Fibroblast of the aortic adventitia (primary cell): ENCODE results near the gene MPV17. TPM values are rescaled to one million over a fixed set of nuclear protein-coding genes. Genes with fewer than 3 reads are reported as not detected.

ENCODE experiments used
- DNase-seq: peaks from one replicate; pipeline ENCODE4 v3.0.0-alpha.2; 2010; ENCODE audit warnings: low read depth
- H3K4me3 ChIP-seq: 2 replicates; pipeline ENCODE4 v1.5.1; 2011; ENCODE audit warnings: low read depth, mild to moderate bottlenecking, control low read depth, low read length, moderate library complexity
- CTCF ChIP-seq: IDR thresholded peaks from 2 replicates; pipeline ENCODE4 v1.5.1; 2011; ENCODE audit warnings: mild to moderate bottlenecking, low read length, control low read depth, inconsistent platforms; ENCODE audit not compliant: insufficient read depth
- total RNA-seq: library from RNA; depleted of rRNA; stranded (reverse); fragments of >200 nt; gene quantifications from 2 replicates; pipeline ENCODE4 v1.2.3, GENCODE V29; 2012; ENCODE audit warnings: low replicate concordance

Gene MPV17
- total RNA-seq, 1 donor = 92.8 TPM

- TF ChIP-seq CTCF = no peak
- DNase-seq = no peak
- H3K4me3 ChIP-seq = no peak overlapping the region
Observed at GRCh38 chr2:27298391-27299080, 24.4 kb downstream of the MPV17 start.

GRCh38 chr2:27297195-27297594 lies 25.7 kb downstream of the MPV17 start:
- TF ChIP-seq CTCF = no peak
- no peak overlapping the region for H3K4me3 ChIP-seq
- DNase-seq = no peak

- H3K4me3 ChIP-seq = no peak overlapping the region
- peak; percentile 66 for DNase-seq
- TF ChIP-seq CTCF = no peak
Observed at GRCh38 chr2:27296481-27296880, 26.4 kb downstream of the MPV17 start.

- no peak overlapping the region for H3K4me3 ChIP-seq
- DNase-seq = no peak
- TF ChIP-seq CTCF = no peak
Observed at GRCh38 chr2:27294928-27295327, 28.0 kb downstream of the MPV17 start.

- peak; percentile 5 for TF ChIP-seq CTCF
- no peak overlapping the region for H3K4me3 ChIP-seq
- peak; percentile 47 for DNase-seq
Observed at GRCh38 chr2:27291865-27292264, 31.0 kb downstream of the MPV17 start.

- no peak overlapping the region for H3K4me3 ChIP-seq
- no peak for TF ChIP-seq CTCF
- no peak for DNase-seq
Observed at GRCh38 chr2:27290549-27290948, 32.3 kb downstream of the MPV17 start.

- TF ChIP-seq CTCF = no peak
- no peak for DNase-seq
- H3K4me3 ChIP-seq = no peak overlapping the region
Observed at GRCh38 chr2:27288610-27289009, 34.3 kb downstream of the MPV17 start.
